Colonic mucosa (tissue), 4 donors: ENCODE measurements around the gene SPTBN1. TPM values are rescaled to one million over a fixed set of nuclear protein-coding genes. Genes with fewer than 3 reads are reported as not detected.

Experiments
- DNase-seq: peaks from one replicate; pipeline ENCODE4 v3.0.0-alpha.2; 2020
- H3K27ac ChIP-seq: fragments of 200-600 bp; one replicate; pipeline ENCODE4 v1.8.0; 2021
- H3K27me3 ChIP-seq: fragments of 200-600 bp; one replicate; pipeline ENCODE4 v1.8.0; 2021
- H3K36me3 ChIP-seq: fragments of 200-600 bp; one replicate; pipeline ENCODE4 v1.8.0; 2021
- H3K4me1 ChIP-seq: fragments of 200-600 bp; one replicate; pipeline ENCODE4 v1.8.0; 2021; ENCODE audit warnings: mild to moderate bottlenecking
- H3K4me3 ChIP-seq: fragments of 200-600 bp; one replicate; pipeline ENCODE4 v1.8.0; 2021
- H3K9ac ChIP-seq, 2 donors: one replicate each; pipeline ENCODE4 v1.7.0; 2013; ENCODE audit warnings: control low read depth in 2 of 2, low read depth in 2 of 2, low read length in 2 of 2
- H3K9me3 ChIP-seq: fragments of 200-600 bp; one replicate; pipeline ENCODE4 v1.8.0; 2021
- intact Hi-C: fragments of 100-400 bp; cut with DNase I; formaldehyde crosslinking; loops from one replicate; pipeline ENCODE4 v1.14.1; 2022
- total RNA-seq, 2 donors: library from RNA; stranded (reverse); fragmentation: NEBNext Ultra II Directional in 1 of 2; extraction: Animal tissue kit (Norgen Biotek cat#: 25700) in 1 of 2; gene quantifications; one replicate each; pipeline ENCODE4 v1.2.1, GENCODE V29; 2021
- TF ChIP-seq, protein P1 (sequence below): fragments of 200-600 bp; IDR thresholded peaks from one replicate; pipeline ENCODE4 v1.8.0; 2022; ENCODE audit warnings: antibody characterized with exemption, mild to moderate bottlenecking
- donor health status: healthy.
- donor health status: DM: no; HTN: no; CAD: no.
- donor health status: DM: no; HTN: no; CAD: no.

The SPTBN1 gene
- total RNA-seq, 2 donors from 2014 or later = 325 to 338 TPM

DNA sequence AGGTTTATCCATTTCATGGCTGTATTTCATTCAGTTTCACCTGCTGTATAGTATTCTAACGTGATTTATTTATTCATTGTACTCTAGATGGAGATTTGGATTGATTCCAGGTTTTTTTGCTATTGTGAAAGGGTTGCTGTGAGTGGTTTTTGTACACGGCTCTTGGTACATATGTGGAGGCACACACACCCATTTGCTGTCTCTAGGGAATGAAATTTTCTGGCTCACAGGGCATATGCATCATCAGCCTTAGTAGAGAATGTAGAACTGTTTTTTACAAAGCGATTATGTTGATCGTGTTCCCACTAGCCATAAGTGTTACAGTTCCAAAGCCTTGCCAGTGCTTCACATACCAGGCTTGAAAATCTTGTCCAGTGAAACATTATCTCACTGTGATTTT, 5.1 kb downstream of the SPTBN1 start:
- TF ChIP-seq, protein P1, sequence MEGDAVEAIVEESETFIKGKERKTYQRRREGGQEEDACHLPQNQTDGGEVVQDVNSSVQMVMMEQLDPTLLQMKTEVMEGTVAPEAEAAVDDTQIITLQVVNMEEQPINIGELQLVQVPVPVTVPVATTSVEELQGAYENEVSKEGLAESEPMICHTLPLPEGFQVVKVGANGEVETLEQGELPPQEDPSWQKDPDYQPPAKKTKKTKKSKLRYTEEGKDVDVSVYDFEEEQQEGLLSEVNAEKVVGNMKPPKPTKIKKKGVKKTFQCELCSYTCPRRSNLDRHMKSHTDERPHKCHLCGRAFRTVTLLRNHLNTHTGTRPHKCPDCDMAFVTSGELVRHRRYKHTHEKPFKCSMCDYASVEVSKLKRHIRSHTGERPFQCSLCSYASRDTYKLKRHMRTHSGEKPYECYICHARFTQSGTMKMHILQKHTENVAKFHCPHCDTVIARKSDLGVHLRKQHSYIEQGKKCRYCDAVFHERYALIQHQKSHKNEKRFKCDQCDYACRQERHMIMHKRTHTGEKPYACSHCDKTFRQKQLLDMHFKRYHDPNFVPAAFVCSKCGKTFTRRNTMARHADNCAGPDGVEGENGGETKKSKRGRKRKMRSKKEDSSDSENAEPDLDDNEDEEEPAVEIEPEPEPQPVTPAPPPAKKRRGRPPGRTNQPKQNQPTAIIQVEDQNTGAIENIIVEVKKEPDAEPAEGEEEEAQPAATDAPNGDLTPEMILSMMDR = no peak
- no peaks in the 10 kb centered on the region for H3K36me3 ChIP-seq
- no peaks in the 10 kb centered on the region for H3K9me3 ChIP-seq
- H3K9ac ChIP-seq = no peak overlapping the region
- intact Hi-C loops = no loop called here
- no peak overlapping the region for H3K27ac ChIP-seq
- H3K27me3 ChIP-seq = peaks cover 24% of the 10 kb centered on the region
- no peak for DNase-seq
- no peaks in the 10 kb centered on the region for H3K4me1 ChIP-seq
- no peak overlapping the region for H3K4me3 ChIP-seq

DNA sequence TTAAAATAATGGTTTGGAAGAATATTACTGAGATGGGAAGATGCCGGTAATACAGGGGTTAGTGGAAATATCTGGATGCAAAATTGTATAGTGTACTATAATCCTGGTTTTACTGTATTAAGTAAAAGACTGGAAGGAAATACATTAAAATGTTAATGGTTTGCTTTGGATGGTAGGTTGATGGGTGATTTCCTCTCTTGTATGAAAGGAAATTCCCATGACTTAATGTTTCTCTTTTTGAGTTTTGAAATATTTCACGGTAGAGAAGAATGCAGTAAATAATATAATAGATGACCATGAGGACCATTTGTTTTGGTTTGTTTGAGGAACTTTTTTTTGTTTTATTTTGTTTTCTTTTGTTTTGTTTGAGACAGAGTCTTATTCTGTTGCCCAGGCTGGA, 8.2 kb downstream of the SPTBN1 start:
- H3K9ac ChIP-seq = no peak overlapping the region
- H3K4me3 ChIP-seq = no peak overlapping the region
- H3K27ac ChIP-seq = no peak overlapping the region
- H3K27me3 ChIP-seq = no peaks in the 10 kb centered on the region
- DNase-seq = no peak
- no peaks in the 10 kb centered on the region for H3K36me3 ChIP-seq
- H3K4me1 ChIP-seq = no peaks in the 10 kb centered on the region
- TF ChIP-seq, protein P1 = no peak
- no peaks in the 10 kb centered on the region for H3K9me3 ChIP-seq
- intact Hi-C loops = no loop called here

DNA sequence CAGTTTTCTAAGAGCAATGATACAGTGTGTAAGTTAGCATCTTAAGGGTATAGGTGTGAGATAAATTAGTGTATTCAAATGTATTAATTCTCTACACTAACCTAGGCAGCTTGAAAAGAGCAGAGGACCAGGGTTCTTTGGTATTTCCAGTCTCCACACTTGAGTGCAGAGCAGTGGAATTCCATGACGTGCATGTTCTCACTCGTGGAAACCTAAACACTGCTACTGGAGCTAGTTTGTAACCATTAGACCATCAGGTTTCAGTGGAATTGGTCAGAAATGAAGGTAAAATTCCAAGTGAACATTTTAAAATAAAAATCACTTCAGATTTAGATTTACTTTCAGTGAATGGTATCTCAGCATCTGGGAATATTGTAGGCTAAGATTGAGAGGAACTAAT, 9.0 kb downstream of the SPTBN1 start:
- Histone ChIP-seq H3K27me3 (no peaks in the 10 kb centered on the region), H3K4me3 (no peak overlapping the region), H3K9ac (no peak overlapping the region), H3K36me3 (no peaks in the 10 kb centered on the region), H3K27ac (no peak overlapping the region), H3K4me1 (no peaks in the 10 kb centered on the region), H3K9me3 (no peaks in the 10 kb centered on the region)
- TF ChIP-seq, protein P1 = no peak
- intact Hi-C loops = no loop called here
- no peak for DNase-seq

DNA sequence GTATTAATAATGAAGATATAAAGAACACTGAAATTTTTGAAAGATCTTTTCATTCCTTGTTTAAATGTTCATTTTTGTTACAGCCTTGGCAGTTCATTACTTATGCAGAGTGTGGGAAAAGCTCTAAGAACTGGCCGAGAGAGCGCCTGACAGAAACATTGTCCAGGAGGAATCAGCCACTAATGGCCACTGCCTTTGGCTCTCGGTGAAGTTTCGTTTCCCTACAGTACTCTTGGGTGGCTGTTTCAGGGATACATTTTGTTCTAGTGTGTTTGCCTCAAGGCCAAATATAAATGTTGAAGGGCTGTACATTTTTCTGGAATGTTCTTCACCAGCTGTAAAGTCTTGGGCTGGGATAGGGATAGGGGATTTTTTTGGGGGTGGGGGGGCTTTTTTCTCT, 10.7 kb downstream of the SPTBN1 start:
- Histone ChIP-seq H3K4me3 (no peak overlapping the region), H3K4me1 (no peaks in the 10 kb centered on the region), H3K27ac (no peak overlapping the region)

DNA sequence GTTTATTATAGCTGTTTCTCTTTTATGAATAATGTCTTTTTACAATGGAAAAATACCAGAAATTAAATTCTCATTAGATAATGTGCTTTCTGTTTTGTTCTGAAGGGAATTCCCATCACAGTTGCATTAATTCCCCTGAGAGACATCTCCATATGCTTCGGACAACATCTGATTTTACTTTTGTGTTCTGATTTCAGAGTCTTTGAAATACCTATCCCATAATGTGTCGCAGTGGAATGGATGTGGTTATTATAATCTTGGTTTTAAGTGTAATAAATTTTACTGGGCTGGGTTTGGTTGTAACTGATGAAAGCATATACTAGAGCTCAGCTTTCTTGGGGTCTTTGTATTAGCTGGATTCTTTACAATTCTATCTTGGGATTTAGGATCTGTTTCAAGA, 12.5 kb downstream of the SPTBN1 start:
- H3K36me3 ChIP-seq = no peaks in the 10 kb centered on the region
- H3K27ac ChIP-seq = no peak overlapping the region
- no peak for DNase-seq
- intact Hi-C loops = no loop called here
- no peak overlapping the region for H3K4me3 ChIP-seq
- TF ChIP-seq, protein P1 = no peak
- no peak overlapping the region for H3K9ac ChIP-seq
- no peaks in the 10 kb centered on the region for H3K9me3 ChIP-seq
- H3K4me1 ChIP-seq = no peaks in the 10 kb centered on the region
- H3K27me3 ChIP-seq = no peaks in the 10 kb centered on the region

More for the DNA sequence above, 10.7 kb downstream of the SPTBN1 start:
- H3K27me3 ChIP-seq = no peaks in the 10 kb centered on the region
- H3K9ac ChIP-seq = no peak overlapping the region
- TF ChIP-seq, protein P1 = no peak
- intact Hi-C loops = no loop called here
- H3K36me3 ChIP-seq = no peaks in the 10 kb centered on the region
- H3K9me3 ChIP-seq = no peaks in the 10 kb centered on the region
- no peak for DNase-seq
